SK-N-SH (cell line): ENCODE measurements around the gene SYNGR1. TPM values are rescaled to one million over a fixed set of nuclear protein-coding genes. Genes with fewer than 3 reads are reported as not detected.

Experiments
- CTCF ChIA-PET: fragments of 300-600, 350-600 bp; formaldehyde crosslinking; extraction: SDS; loops from one replicate; lab custom pipeline; 2021; lab: Yijun Ruan, JAX
- POLR2A ChIA-PET: fragments of 350-600 bp; sonication (Branson Sonifier 250); formaldehyde crosslinking; extraction: SDS; loops from one replicate; lab custom pipeline; 2020; ENCODE audit warnings: antibody characterized with exemption, inconsistent platforms; lab: Yijun Ruan, JAX
- DNase-seq: peaks from one replicate; pipeline ENCODE4 v3.0.0; 2012
- H2AFZ ChIP-seq: fragments of 200-600 bp; sonication (generic); 2 replicates; pipeline ENCODE4 v1.8.1; 2016; ENCODE audit warnings: antibody characterized with exemption, mild to moderate bottlenecking, low read depth
- H3F3A ChIP-seq: fragments of 200-600 bp; sonication (generic); replicated peaks from 2 replicates; pipeline ENCODE3; 2016; ENCODE audit warnings: antibody characterized with exemption, mild to moderate bottlenecking; ENCODE audit not compliant: insufficient read depth
- H3K27ac ChIP-seq, 2 experiments: fragments of 200-500 bp in 1 of 2; fragments of 200-600 bp in 1 of 2; sonication (Bioruptor generic) in 1 of 2; sonication (generic), shearing (Covaris generic) in 1 of 2; 2 replicates each; pipeline versions ENCODE4 v1.5.1 to v1.6.1; 2014 to 2016; ENCODE audit warnings: low read depth in 2 of 2, inconsistent platforms in 1 of 2, low read length in 1 of 2, mild to moderate bottlenecking in 1 of 2, mixed read lengths in 1 of 2
- H3K27me3 ChIP-seq: fragments of 200-600 bp; sonication (generic), shearing (Covaris generic); 2 replicates; pipeline ENCODE4 v1.6.1; 2016; ENCODE audit warnings: mixed run types; ENCODE audit not compliant: insufficient read depth
- H3K36me3 ChIP-seq, 2 experiments: fragments of 200-500 bp in 1 of 2; fragments of 200-600 bp in 1 of 2; sonication (Bioruptor generic) in 1 of 2; sonication (generic) in 1 of 2; replicated peaks in 1 of 2; 2 replicates each; pipeline versions ENCODE3 to v1.5.1; 2014 to 2016; ENCODE audit warnings: low read length in 1 of 2, mild to moderate bottlenecking in 1 of 2; ENCODE audit not compliant: insufficient read depth in 2 of 2, control insufficient read depth in 1 of 2
- H3K4me1 ChIP-seq, 2 experiments: fragments of 200-500 bp in 1 of 2; fragments of 200-600 bp in 1 of 2; sonication (Bioruptor generic) in 1 of 2; sonication (generic), shearing (Covaris generic) in 1 of 2; 2 replicates each; pipeline versions ENCODE4 v1.5.1 to v1.6.1; 2014 to 2016; ENCODE audit warnings: low read depth in 1 of 2, low read length in 1 of 2, mixed run types in 1 of 2; ENCODE audit not compliant: insufficient read depth in 2 of 2, control insufficient read depth in 1 of 2
- H3K4me2 ChIP-seq: fragments of 200-600 bp; sonication (generic), shearing (Covaris generic); 2 replicates; pipeline ENCODE4 v1.6.1; 2017; ENCODE audit warnings: mixed run types
- H3K4me3 ChIP-seq, 2 experiments: fragments of 200-500 bp in 1 of 2; fragments of 200-600 bp in 1 of 2; sonication (Bioruptor generic) in 1 of 2; sonication (generic), shearing (Covaris generic) in 1 of 2; 2 replicates each; pipeline versions ENCODE4 v1.5.1 to v1.8.1; 2014 to 2016; ENCODE audit warnings: low read depth in 2 of 2, inconsistent platforms in 1 of 2, low read length in 1 of 2, mild to moderate bottlenecking in 1 of 2, mixed read lengths in 1 of 2, moderate library complexity in 1 of 2
- H3K79me2 ChIP-seq: fragments of 200-600 bp; sonication (generic); 2 replicates; pipeline ENCODE4 v1.8.1; 2017; ENCODE audit warnings: mild to moderate bottlenecking; ENCODE audit not compliant: insufficient read depth
- H3K9ac ChIP-seq: fragments of 200-600 bp; sonication (generic); 2 replicates; pipeline ENCODE4 v1.6.1; 2017; ENCODE audit warnings: mixed run types
- H3K9me2 ChIP-seq: fragments of 200-600 bp; sonication (generic); 2 replicates; pipeline ENCODE4 v1.6.1; 2017; ENCODE audit warnings: mixed run types
- H3K9me3 ChIP-seq: fragments of 200-600 bp; sonication (generic); 2 replicates; pipeline ENCODE4 v1.6.1; 2017; ENCODE audit warnings: mixed run types, mild to moderate bottlenecking, moderate library complexity
- H4K20me1 ChIP-seq: fragments of 200-600 bp; sonication (generic); 2 replicates; pipeline ENCODE4 v1.6.1; 2017; ENCODE audit warnings: mild to moderate bottlenecking, mixed run types; ENCODE audit not compliant: insufficient read depth
- FOSL2 ChIP-seq: IDR thresholded peaks from 2 replicates; pipeline ENCODE4 v1.4.0; 2012; ENCODE audit warnings: low read depth, mild to moderate bottlenecking, moderate library complexity, borderline replicate concordance
- MEF2A ChIP-seq: IDR thresholded peaks from 2 replicates; pipeline ENCODE4 v1.4.0; 2012; ENCODE audit warnings: low read depth, borderline replicate concordance
- MXI1 ChIP-seq: IDR thresholded peaks from 2 replicates; pipeline ENCODE4 v1.6.1; 2012; ENCODE audit warnings: mild to moderate bottlenecking, low read depth, low read length, improper control_type of control experiment
- RAD21 ChIP-seq: IDR thresholded peaks from 2 replicates; pipeline ENCODE4 v1.6.1; 2012; ENCODE audit warnings: mild to moderate bottlenecking, low read length
- RFX5 ChIP-seq: IDR thresholded peaks from 2 replicates; pipeline ENCODE4 v1.6.1; 2012; ENCODE audit warnings: mild to moderate bottlenecking, improper control_type of control experiment, low read length
- TCF12 ChIP-seq: IDR thresholded peaks from 2 replicates; pipeline ENCODE4 v1.4.0; 2012
- ZBTB33 ChIP-seq: IDR thresholded peaks from 2 replicates; pipeline ENCODE4 v1.4.0; 2012; ENCODE audit warnings: low read depth, borderline replicate concordance
- WGBS: methylation state at CpG from one replicate; pipeline ENCODE4 v1.1.6; 2017; ENCODE audit warnings: low lambda C conversion rate; 5-methylcytosine and 5-hydroxymethylcytosine counted together
- polyA plus RNA-seq, 3 experiments: library from polyadenylated mRNA; depleted of rRNA; stranded (reverse); fragments of >200 nt; gene quantifications; 2 replicates each; pipeline ENCODE4 v1.2.3, GENCODE V29; 2012
- TF ChIP-seq, protein P1 (sequence below): IDR thresholded peaks from 2 replicates; pipeline ENCODE4; 2012

The SYNGR1 gene
- polyA plus RNA-seq, 1 of the 3 experiments (the other 2 are of a cell fraction) = 18.7 TPM

DNA sequence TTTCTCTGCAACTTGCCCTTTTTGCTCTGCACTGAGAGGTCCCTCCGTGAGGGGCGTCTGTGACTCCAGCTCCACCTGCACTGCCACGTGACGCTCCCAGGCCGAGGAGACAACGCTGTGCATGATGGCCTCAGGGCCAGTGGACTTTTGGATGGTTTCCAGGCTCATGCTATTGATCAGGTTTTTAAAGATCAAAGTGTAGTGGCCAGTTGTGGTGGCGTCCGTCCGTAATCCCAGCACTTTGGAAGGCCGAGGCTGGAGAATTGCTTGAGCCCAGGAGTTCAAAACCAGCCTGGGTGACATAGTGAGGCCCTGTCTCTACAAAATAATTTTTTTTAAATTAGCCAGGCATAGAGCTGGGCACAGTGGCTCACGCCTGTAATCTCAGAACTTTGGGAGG lies 46.4 kb upstream of the SYNGR1 start:
- H3K4me2 ChIP-seq = no peak overlapping the region
- H3K27me3 ChIP-seq = no peaks in the 10 kb centered on the region
- ChIA-PET POLR2A (no interaction called here), CTCF (interaction anchor here (1.4 to 2.7 kb wide), 2 partner anchors 14 to 168 kb away, joined by 4 to 15 read pairs; no protein-coding TSS in a partner anchor)
- H3K9me3 ChIP-seq = no peaks in the 10 kb centered on the region
- TF ChIP-seq ZBTB33 (no peak), MEF2A (no peak), RFX5 (no peak), MXI1 (no peak), FOSL2 (no peak)
- TF ChIP-seq, protein P1, sequence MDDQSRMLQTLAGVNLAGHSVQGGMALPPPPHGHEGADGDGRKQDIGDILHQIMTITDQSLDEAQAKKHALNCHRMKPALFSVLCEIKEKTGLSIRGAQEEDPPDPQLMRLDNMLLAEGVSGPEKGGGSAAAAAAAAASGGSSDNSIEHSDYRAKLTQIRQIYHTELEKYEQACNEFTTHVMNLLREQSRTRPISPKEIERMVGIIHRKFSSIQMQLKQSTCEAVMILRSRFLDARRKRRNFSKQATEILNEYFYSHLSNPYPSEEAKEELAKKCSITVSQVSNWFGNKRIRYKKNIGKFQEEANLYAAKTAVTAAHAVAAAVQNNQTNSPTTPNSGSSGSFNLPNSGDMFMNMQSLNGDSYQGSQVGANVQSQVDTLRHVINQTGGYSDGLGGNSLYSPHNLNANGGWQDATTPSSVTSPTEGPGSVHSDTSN = no peak
- no peak for DNase-seq
- H3K9me2 ChIP-seq = no peaks in the 10 kb centered on the region
- no peak overlapping the region for H3K4me3 ChIP-seq
- H4K20me1 ChIP-seq = no peaks in the 10 kb centered on the region
- H3K27ac ChIP-seq = no peak overlapping the region
- 90% methylated on average over 2 of the region's 11 CpGs for WGBS
- no peak overlapping the region for H2AFZ ChIP-seq
- H3K9ac ChIP-seq = no peak overlapping the region
- H3K4me1 ChIP-seq = peaks cover 0 to 3% of the 10 kb centered on the region in 2 experiments; a peak in 1 of 4 replicates
- H3K36me3 ChIP-seq = no peaks in the 10 kb centered on the region
- no peaks in the 10 kb centered on the region for H3F3A ChIP-seq
- H3K79me2 ChIP-seq = no peaks in the 10 kb centered on the region

- Histone ChIP-seq H3K27me3 (no peaks in the 10 kb centered on the region), H3K4me1 (peaks cover 0 to 3% of the 10 kb centered on the region in 2 experiments; a peak in 2 of 4 replicates), H3K36me3 (no peaks in the 10 kb centered on the region), H3K4me3 (no peak overlapping the region), H4K20me1 (no peaks in the 10 kb centered on the region)
- CTCF ChIA-PET = interaction anchor here (0.7 to 2.7 kb wide), 5 partner anchors 13 to 169 kb away, joined by 3 to 15 read pairs (median 4); no protein-coding TSS in a partner anchor
- POLR2A ChIA-PET = interaction anchor here (0.6 kb wide), 1 partner anchor 20 kb away, joined by 3 read pairs; no protein-coding TSS in a partner anchor
- TF ChIP-seq RAD21 (no peak), TCF12 (no peak)
- TF ChIP-seq, all 33 proteins: peak for 0
- Histone ChIP-seq H3K9ac (no peak overlapping the region), H2AFZ (no peak overlapping the region), H3K4me2 (no peak overlapping the region), H3K9me2 (no peaks in the 10 kb centered on the region), H3K9me3 (no peaks in the 10 kb centered on the region), H3F3A (peaks cover 2% of the 10 kb centered on the region), H3K79me2 (no peaks in the 10 kb centered on the region), H3K27ac (no peak overlapping the region)
- 89% methylated on average over 7 of the region's 16 CpGs for WGBS
- no peak for DNase-seq
These were observed 45.7 kb upstream of the SYNGR1 start for GRCh38 chr22:39303892-39304671.
